Kidney (tissue), 14 donors: Measurements from ENCODE around the gene KMT2D. TPM values are rescaled to one million over a fixed set of nuclear protein-coding genes. Genes with fewer than 3 reads are reported as not detected.

Experiments
- DNase-seq, 5 donors: peaks; one replicate each; pipeline ENCODE4 v3.0.0-alpha.2; 2013 to 2020
- FAIRE-seq: peaks from 2 replicates; lab custom pipeline; 2012; peaks lifted over from hg19 to GRCh38; lab: Jason Lieb, UNC
- H3K27ac ChIP-seq, 2 donors: one replicate each; pipeline ENCODE4 v1.7.0; 2013; ENCODE audit warnings: low read depth in 2 of 2, low read length in 2 of 2, inconsistent platforms in 1 of 2
- H3K27me3 ChIP-seq: one replicate; pipeline ENCODE4 v1.7.1; 2013; ENCODE audit warnings: low read length, inconsistent platforms; ENCODE audit not compliant: control insufficient read depth, insufficient read depth
- H3K36me3 ChIP-seq, 3 donors: one replicate each; pipeline versions ENCODE4 v1.7.0 to v1.7.1; 2013; ENCODE audit warnings: low read length in 3 of 3, control low read depth in 1 of 3, inconsistent platforms in 1 of 3; ENCODE audit not compliant: insufficient read depth in 3 of 3, control insufficient read depth in 2 of 3
- H3K4me1 ChIP-seq, 3 donors: one replicate each; pipeline versions ENCODE4 v1.7.0 to v1.7.1; 2013; ENCODE audit warnings: low read length in 3 of 3, inconsistent platforms in 1 of 3, low read depth in 1 of 3; ENCODE audit not compliant: control insufficient read depth in 2 of 3, insufficient read depth in 2 of 3
- H3K4me3 ChIP-seq, 3 donors: one replicate each; pipeline versions ENCODE4 v1.7.0 to v1.8.1; 2013; ENCODE audit warnings: low read length in 3 of 3, control low read depth in 1 of 3, inconsistent platforms in 1 of 3
- H3K9ac ChIP-seq, 3 donors: one replicate each; pipeline versions ENCODE4 v1.7.0 to v1.7.1; 2013; ENCODE audit warnings: low read length in 3 of 3, control low read depth in 1 of 3, inconsistent platforms in 1 of 3
- H3K9me3 ChIP-seq, 3 donors: one replicate each; pipeline versions ENCODE4 v1.7.0 to v1.7.1; 2013; ENCODE audit warnings: low read length in 3 of 3, control low read depth in 1 of 3, inconsistent platforms in 1 of 3; ENCODE audit not compliant: control insufficient read depth in 2 of 3, insufficient read depth in 1 of 3
- intact Hi-C: fragments of 100-400 bp; cut with DNase I; formaldehyde crosslinking; loops from one replicate; pipeline ENCODE4 v1.11.1; 2022
- polyA plus RNA-seq: library from polyadenylated mRNA; stranded (reverse); fragments of 350-450 nt; fragmentation: Illumina TruSeq; extraction: RNeasy Lipid Tissue Mini Kit (QIAGEN cat#74804); gene quantifications from one replicate; pipeline ENCODE4 v1.2.3, GENCODE V29; 2014; ENCODE audit warnings: low read depth, low replicate concordance; ENCODE audit not compliant: insufficient read depth
- total RNA-seq: library from RNA; stranded (reverse); fragmentation: NEBNext Ultra II Directional; extraction: Animal tissue kit (Norgen Biotek cat#: 25700); gene quantifications from one replicate; pipeline ENCODE4 v1.2.1, GENCODE V29; 2021
- TF ChIP-seq, protein P1 (sequence below): IDR thresholded peaks from 3 replicates; pipeline ENCODE4 v1.5.1; 2012; ENCODE audit warnings: mild to moderate bottlenecking, moderate library complexity, borderline replicate concordance; ENCODE audit not compliant: insufficient read depth; ENCODE audit errors: extremely low read depth
- donor health status: control.
- donor health status: control.
- donor health status: control.
- donor health status: control.
- donor health status: control.
- donor health status: DM: yes; HTN: yes; CAD: no.
- donor health status: Normal renal cell carcinoma (clear cell type).

KMT2D gene
- total and polyA plus RNA-seq, 2 donors from 2014 or later = 5.0 to 89.9 TPM

DNA sequence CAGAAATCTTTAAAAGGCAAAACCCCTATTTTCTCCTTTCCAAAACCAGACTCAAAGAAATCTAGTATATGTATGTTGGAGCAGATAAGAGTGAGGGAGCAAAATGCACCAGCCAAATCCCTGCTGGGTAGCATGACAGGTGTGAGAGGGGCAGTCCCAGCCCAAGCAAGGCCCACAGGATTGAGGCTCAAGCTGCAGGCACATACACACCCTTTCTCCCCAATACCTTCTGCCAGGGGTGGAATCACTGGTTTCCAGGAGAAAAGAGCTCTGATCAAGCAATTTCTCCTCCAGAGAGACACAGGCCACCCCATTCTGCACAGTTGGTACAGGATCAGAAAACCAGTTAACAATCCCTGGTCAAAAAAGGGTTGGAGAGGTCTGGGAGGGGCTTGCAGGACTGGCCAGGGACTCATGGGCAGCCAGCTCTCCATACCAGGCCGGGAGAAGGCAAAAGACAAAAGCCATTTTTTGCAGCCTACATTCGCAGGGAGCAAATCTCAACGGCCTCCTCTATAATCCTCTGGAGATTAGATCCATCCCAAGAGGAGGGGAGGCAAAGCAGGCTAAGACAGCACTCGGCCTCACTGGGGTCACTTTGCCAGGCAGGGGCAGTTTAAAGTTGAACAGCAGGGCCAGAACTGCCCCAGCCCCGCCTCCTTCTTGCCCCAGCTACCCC lies 2.1 kb downstream of the KMT2D start:
- Histone ChIP-seq H3K9me3 (no peaks in the 10 kb centered on the region), H3K27ac (no peak overlapping the region), H3K36me3 (peaks cover 0 to 14% (median 8%) of the 10 kb centered on the region in 3 donors), H3K9ac (peak overlapping the region; percentile 24 to 85 (median 74)), H3K4me3 (peak overlapping the region; percentile 68 to 96 (median 70)), H3K27me3 (no peaks in the 10 kb centered on the region), H3K4me1 (peaks cover 3 to 40% (median 28%) of the 10 kb centered on the region in 3 donors)
- no peak for DNase-seq
- intact Hi-C loops = no loop called here
- TF ChIP-seq, protein P1, sequence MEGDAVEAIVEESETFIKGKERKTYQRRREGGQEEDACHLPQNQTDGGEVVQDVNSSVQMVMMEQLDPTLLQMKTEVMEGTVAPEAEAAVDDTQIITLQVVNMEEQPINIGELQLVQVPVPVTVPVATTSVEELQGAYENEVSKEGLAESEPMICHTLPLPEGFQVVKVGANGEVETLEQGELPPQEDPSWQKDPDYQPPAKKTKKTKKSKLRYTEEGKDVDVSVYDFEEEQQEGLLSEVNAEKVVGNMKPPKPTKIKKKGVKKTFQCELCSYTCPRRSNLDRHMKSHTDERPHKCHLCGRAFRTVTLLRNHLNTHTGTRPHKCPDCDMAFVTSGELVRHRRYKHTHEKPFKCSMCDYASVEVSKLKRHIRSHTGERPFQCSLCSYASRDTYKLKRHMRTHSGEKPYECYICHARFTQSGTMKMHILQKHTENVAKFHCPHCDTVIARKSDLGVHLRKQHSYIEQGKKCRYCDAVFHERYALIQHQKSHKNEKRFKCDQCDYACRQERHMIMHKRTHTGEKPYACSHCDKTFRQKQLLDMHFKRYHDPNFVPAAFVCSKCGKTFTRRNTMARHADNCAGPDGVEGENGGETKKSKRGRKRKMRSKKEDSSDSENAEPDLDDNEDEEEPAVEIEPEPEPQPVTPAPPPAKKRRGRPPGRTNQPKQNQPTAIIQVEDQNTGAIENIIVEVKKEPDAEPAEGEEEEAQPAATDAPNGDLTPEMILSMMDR = no peak
- FAIRE-seq = no peak

DNA sequence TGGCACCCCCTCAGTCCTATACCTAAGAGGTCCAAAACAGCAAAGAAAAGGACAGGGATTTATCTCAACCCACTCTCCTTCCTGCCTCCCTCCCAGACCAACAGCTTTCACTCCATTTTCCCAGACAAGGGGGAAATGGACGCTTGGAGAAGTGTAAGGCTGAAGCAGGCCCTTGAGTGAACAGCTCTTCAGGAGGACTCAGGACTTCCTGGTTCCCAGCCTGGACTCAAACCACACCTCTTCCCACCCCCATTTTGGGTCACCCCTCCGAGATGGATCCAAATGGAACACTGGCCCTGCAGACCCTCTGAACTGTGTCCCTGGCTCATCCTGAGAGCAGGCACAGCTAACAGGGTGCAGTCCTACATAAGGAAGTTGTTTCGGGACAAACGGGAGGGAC lies 2.7 kb downstream of the KMT2D start:
- no peak for FAIRE-seq
- intact Hi-C loops = no loop called here

DNA sequence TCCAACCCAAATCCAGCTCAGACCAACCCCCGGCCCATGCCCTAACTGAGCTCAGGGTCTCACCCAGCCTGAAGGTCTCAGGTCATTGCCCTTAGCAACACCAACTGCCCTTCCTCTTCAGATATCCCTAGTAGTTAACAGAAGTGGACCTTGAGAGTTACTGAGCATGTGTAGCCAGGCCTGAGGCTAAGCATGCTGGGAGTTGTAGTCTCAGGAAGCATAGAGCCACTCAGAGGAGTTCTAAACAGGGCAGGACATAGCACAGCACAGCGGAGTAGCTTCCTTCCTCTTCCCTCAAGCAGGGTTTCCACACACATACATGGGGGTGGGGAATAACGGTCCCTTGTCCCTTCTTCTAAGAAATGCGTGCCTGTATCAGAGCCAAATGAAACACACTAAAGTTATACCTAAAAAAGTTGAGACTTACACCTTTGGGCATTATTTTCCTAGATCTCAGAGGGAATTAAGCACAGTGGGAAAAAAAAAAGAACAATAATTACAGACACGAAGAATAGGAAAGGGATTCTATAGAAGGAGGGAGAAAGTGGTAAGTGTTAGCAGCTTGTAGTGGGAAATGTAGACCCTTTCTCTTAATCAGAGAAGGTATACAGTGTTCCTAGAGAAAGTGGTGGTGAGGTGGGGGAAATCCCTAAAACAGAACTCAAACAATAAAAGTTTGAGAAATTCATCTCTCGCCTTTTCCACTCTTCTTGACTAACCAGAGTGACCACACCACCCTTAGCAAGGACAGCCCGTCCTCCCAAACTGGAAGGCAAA lies 4.4 kb downstream of the KMT2D start:
- TF ChIP-seq, protein P1 = no peak
- H3K36me3 ChIP-seq = peaks cover 0 to 26% (median 23%) of the 10 kb centered on the region in 3 donors
- H3K4me1 ChIP-seq = peaks cover 3 to 37% (median 28%) of the 10 kb centered on the region in 3 donors
- no peak overlapping the region for H3K27ac ChIP-seq
- intact Hi-C loops = no loop called here
- no peaks in the 10 kb centered on the region for H3K9me3 ChIP-seq
- peak overlapping the region in 1 of 3 donors; percentile 96 for H3K4me3 ChIP-seq
- FAIRE-seq = no peak
- no peaks in the 10 kb centered on the region for H3K27me3 ChIP-seq
- DNase-seq = peak in 4 of 5 donors; percentile 43 to 77 (median 49)
- H3K9ac ChIP-seq = peak overlapping the region in 1 of 3 donors; percentile 27

More for the DNA sequence above, 2.7 kb downstream of the KMT2D start:
- Histone ChIP-seq H3K4me1 (peaks cover 3 to 40% (median 28%) of the 10 kb centered on the region in 3 donors), H3K36me3 (peaks cover 0 to 20% (median 14%) of the 10 kb centered on the region in 3 donors), H3K4me3 (peak overlapping the region; percentile 68 to 96 (median 70)), H3K27me3 (no peaks in the 10 kb centered on the region), H3K9me3 (no peaks in the 10 kb centered on the region), H3K9ac (peak overlapping the region; percentile 24 to 85 (median 74)), H3K27ac (peak overlapping the region; percentile 5 to 27)
- DNase-seq = no peak
- TF ChIP-seq, protein P1 = no peak
